K562 (cell line): Measurements from ENCODE around the gene RPH3AL.

Experiments used
- COPS2 ChIP-seq: fragments of 450-650 bp; conservative IDR thresholded peaks from 2 replicates; pipeline ENCODE4 v1.6.1; 2016; ENCODE audit warnings: mild to moderate bottlenecking, moderate library complexity
- CTCF ChIP-seq, 3 experiments: IDR thresholded peaks in 2 of 3; conservative IDR thresholded peaks in 1 of 3; 2 replicates each; pipeline ENCODE4 v1.5.1; 2011 to 2012; ENCODE audit warnings: low read length in 3 of 3, mild to moderate bottlenecking in 3 of 3, control low read depth in 2 of 3, improper control_type of control experiment in 1 of 3, inconsistent platforms in 1 of 3, low read depth in 1 of 3, mixed read lengths in 1 of 3, moderate library complexity in 1 of 3; ENCODE audit not compliant: insufficient read depth in 2 of 3
- E2F3 ChIP-seq: fragments of 250-450 bp; sonication (Bioruptor Pico); IDR thresholded peaks from 2 replicates; pipeline ENCODE4 v1.4.0; 2020; ENCODE audit warnings: mild to moderate bottlenecking
- MAX ChIP-seq: sonication (generic); formaldehyde crosslinking; IDR thresholded peaks from 2 replicates; pipeline ENCODE4 v1.9.0; 2022; ENCODE audit warnings: mild to moderate bottlenecking, missing genetic modification reagents
- PCBP1 ChIP-seq: fragments of 200-400 bp; formaldehyde crosslinking; IDR thresholded peaks from 2 replicates; pipeline ENCODE4 v1.6.1; 2018; ENCODE audit warnings: mild to moderate bottlenecking, low read depth, low read length; ENCODE audit not compliant: poor library complexity, severe bottlenecking
- TAF15 ChIP-seq: fragments of 200-400 bp; formaldehyde crosslinking; IDR thresholded peaks from 2 replicates; pipeline ENCODE4 v1.6.1; 2017; ENCODE audit warnings: mild to moderate bottlenecking, low read depth, low read length, moderate library complexity
- TBL1XR1 ChIP-seq, 2 experiments: IDR thresholded peaks; 2 replicates each; pipeline ENCODE4 v1.6.1; 2012; ENCODE audit warnings: improper control_type of control experiment in 2 of 2, low read length in 2 of 2, mild to moderate bottlenecking in 1 of 2
- ZNF76 ChIP-seq: fragments of 250-450 bp; sonication (Bioruptor Pico); IDR thresholded peaks from 2 replicates; pipeline ENCODE4 v1.4.0; 2020; ENCODE audit warnings: mild to moderate bottlenecking, moderate library complexity, borderline replicate concordance

GRCh38 chr17:353213-353837, 718 bp upstream of the RPH3AL start:
- no peak for TF ChIP-seq TBL1XR1 (IDR thresholded peaks at IDR 0.05; ENCODE audit: low read length in 2 of 2)
- no peak for TF ChIP-seq TAF15
- TF ChIP-seq MAX (CRISPR knock-in tag), result no peak
- no peak for TF ChIP-seq ZNF76
- no peak for TF ChIP-seq PCBP1
- TF ChIP-seq COPS2, result no peak
- no peak for TF ChIP-seq CTCF (IDR thresholded peaks at IDR 0.05 in 2 of 3, conservative IDR thresholded peaks at IDR 0.05 in 1 of 3; ENCODE audit: insufficient read depth in 2 of 3, low read depth in 1 of 3, low read length in 3 of 3)
- TF ChIP-seq E2F3 (CRISPR knock-in tag), result no peak
